OCI-LY1 (cell line): ENCODE measurements around the gene GAL3ST2.

ENCODE experiments used
- H2AFZ ChIP-seq: fragments of 200-600 bp; sonication (generic), shearing (Covaris generic); 2 replicates; pipeline ENCODE4 v1.6.0; 2014; ENCODE audit warnings: antibody characterized with exemption, mild to moderate bottlenecking, low read length
- H3F3A ChIP-seq: fragments of 200-600 bp; sonication (generic), shearing (Covaris generic); 2 replicates; pipeline ENCODE4 v1.6.0; 2014; ENCODE audit warnings: mild to moderate bottlenecking, antibody characterized with exemption, low read length, moderate library complexity; ENCODE audit not compliant: insufficient read depth
- H3K27ac ChIP-seq: fragments of 200-600 bp; sonication (generic); 2 replicates; pipeline ENCODE4 v1.5.1; 2014; ENCODE audit warnings: low read length, mixed run types, mild to moderate bottlenecking, low read depth; ENCODE audit not compliant: poor library complexity, severe bottlenecking
- H3K27me3 ChIP-seq: fragments of 200-600 bp; sonication (generic); 2 replicates; pipeline ENCODE4 v1.6.0; 2014; ENCODE audit warnings: antibody characterized with exemption, mild to moderate bottlenecking, low read length, moderate library complexity; ENCODE audit not compliant: insufficient read depth
- H3K36me3 ChIP-seq: fragments of 200-600 bp; sonication (generic); 2 replicates; pipeline ENCODE4 v1.6.1; 2014; ENCODE audit warnings: mild to moderate bottlenecking, antibody characterized with exemption, low read length, moderate library complexity, mixed read lengths; ENCODE audit not compliant: insufficient read depth
- H3K4me1 ChIP-seq: fragments of 200-600 bp; sonication (generic); 2 replicates; pipeline ENCODE4 v1.5.1; 2014; ENCODE audit warnings: mild to moderate bottlenecking, low read length, moderate library complexity; ENCODE audit not compliant: insufficient read depth, severe bottlenecking
- H3K4me2 ChIP-seq: fragments of 200-600 bp; sonication (generic), shearing (Covaris generic); 2 replicates; pipeline ENCODE4 v1.6.1; 2014; ENCODE audit warnings: low read length
- H3K4me3 ChIP-seq: fragments of 200-600 bp; sonication (generic); 2 replicates; pipeline ENCODE4 v1.5.1; 2014; ENCODE audit warnings: low read length, low read depth, mild to moderate bottlenecking, mixed read lengths; ENCODE audit not compliant: poor library complexity, severe bottlenecking
- H3K79me2 ChIP-seq: fragments of 200-600 bp; shearing (Covaris generic); 2 replicates; pipeline ENCODE4 v1.6.1; 2016; ENCODE audit warnings: mixed run types, low read length, mixed read lengths; ENCODE audit not compliant: insufficient read depth
- H3K9ac ChIP-seq: fragments of 200-600 bp; sonication (generic), shearing (Covaris generic); 2 replicates; pipeline ENCODE4 v1.6.1; 2014; ENCODE audit warnings: mild to moderate bottlenecking, low read length, mixed read lengths
- H3K9me2 ChIP-seq: fragments of 200-600 bp; sonication (generic), shearing (Covaris generic); 2 replicates; pipeline ENCODE4 v1.6.1; 2014; ENCODE audit warnings: low read depth, mild to moderate bottlenecking, low read length, mixed read lengths
- H3K9me3 ChIP-seq: fragments of 200-600 bp; shearing (Covaris generic); 2 replicates; pipeline ENCODE4 v1.6.1; 2014; ENCODE audit warnings: low read length, mixed read lengths
- H4K20me1 ChIP-seq: fragments of 200-600 bp; sonication (generic), shearing (Covaris generic); 2 replicates; pipeline ENCODE4 v1.6.0; 2016; ENCODE audit warnings: mild to moderate bottlenecking, low read length; ENCODE audit not compliant: insufficient read depth
- EZH2 ChIP-seq: fragments of 200-600 bp; sonication (generic), shearing (Covaris generic); IDR thresholded peaks from 2 replicates; pipeline ENCODE4 v1.8.0; 2017; ENCODE audit warnings: borderline replicate concordance, mixed run types, mild to moderate bottlenecking, antibody characterized with exemption, low read length, moderate library complexity, mixed read lengths
- TF ChIP-seq, protein P1 (sequence below): fragments of 200-600 bp; sonication (generic), shearing (Covaris generic); IDR thresholded peaks from 2 replicates; pipeline ENCODE4 v1.5.1; 2017; ENCODE audit warnings: mild to moderate bottlenecking, antibody characterized with exemption, low read length, moderate library complexity, mixed read lengths

GAL3ST2 gene

DNA sequence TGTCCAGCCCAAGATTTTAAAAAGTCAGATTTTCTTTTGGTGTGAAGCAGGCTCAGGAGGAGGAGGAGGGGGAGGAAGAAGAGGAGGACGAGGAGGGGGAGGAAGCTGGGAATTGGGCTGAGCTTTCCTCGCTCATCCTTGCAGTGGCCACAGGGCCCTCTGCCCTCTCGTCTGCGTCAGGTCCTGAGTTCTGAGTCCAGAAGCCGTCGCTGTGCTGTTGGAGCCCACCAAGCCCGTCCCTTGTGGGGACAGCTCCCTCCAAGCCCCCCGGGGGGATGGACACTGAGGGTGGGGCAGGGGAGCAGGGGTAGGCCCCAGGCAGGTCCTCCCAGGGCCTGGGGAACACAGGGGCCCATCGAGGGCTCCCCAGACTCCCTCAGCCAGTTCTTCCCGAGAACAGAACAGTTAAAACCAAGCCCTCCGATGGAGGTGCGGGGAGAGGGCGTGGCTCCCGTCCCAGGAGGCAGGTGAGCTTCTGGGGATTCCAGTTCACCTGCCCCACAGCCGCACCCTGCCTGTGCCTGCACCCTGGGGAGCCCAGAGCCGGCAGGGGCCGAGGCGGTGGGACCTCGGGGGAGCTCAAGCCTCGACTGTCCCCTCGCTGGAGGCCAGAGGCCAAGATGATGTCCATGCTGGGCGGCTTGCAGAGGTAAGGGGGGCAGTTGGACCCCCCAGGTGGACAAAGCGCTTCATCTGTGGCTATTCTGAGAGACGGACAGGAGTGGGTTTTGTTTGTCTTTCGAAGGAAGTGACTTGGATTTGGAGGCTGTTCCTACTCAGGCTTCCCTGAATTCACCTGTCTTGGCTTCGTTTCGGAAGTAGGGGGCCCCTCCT is at the start of gene GAL3ST2:
TSS of gene GAL3ST2 (plus strand) at position 487 of the 834 bp plus-strand sequence. CDS start at position 621, 134 bp downstream.
- Histone ChIP-seq H4K20me1 (no peaks in the 10 kb centered on the region), H3K9me3 (peaks cover 5% of the 10 kb centered on the region; the same call in 1 of the 2 replicates), H2AFZ (no peak within 1 kb of the TSS), H3K36me3 (no peaks in the 10 kb centered on the region; the same call in 1 of the 2 replicates), H3K4me3 (no peak within 1 kb of the TSS), H3K9me2 (no peaks in the 10 kb centered on the region), H3K27me3 (no peaks in the 10 kb centered on the region; the same call in none of the 2 replicates), H3K9ac (no peak within 1 kb of the TSS), H3F3A (no peaks in the 10 kb centered on the region), H3K4me1 (peaks cover 5% of the 10 kb centered on the region), H3K27ac (no peak within 1 kb of the TSS), H3K79me2 (no peaks in the 10 kb centered on the region), H3K4me2 (no peak within 1 kb of the TSS)
- TF ChIP-seq, protein P1, sequence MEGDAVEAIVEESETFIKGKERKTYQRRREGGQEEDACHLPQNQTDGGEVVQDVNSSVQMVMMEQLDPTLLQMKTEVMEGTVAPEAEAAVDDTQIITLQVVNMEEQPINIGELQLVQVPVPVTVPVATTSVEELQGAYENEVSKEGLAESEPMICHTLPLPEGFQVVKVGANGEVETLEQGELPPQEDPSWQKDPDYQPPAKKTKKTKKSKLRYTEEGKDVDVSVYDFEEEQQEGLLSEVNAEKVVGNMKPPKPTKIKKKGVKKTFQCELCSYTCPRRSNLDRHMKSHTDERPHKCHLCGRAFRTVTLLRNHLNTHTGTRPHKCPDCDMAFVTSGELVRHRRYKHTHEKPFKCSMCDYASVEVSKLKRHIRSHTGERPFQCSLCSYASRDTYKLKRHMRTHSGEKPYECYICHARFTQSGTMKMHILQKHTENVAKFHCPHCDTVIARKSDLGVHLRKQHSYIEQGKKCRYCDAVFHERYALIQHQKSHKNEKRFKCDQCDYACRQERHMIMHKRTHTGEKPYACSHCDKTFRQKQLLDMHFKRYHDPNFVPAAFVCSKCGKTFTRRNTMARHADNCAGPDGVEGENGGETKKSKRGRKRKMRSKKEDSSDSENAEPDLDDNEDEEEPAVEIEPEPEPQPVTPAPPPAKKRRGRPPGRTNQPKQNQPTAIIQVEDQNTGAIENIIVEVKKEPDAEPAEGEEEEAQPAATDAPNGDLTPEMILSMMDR: no peak
- no peak for TF ChIP-seq EZH2

DNA sequence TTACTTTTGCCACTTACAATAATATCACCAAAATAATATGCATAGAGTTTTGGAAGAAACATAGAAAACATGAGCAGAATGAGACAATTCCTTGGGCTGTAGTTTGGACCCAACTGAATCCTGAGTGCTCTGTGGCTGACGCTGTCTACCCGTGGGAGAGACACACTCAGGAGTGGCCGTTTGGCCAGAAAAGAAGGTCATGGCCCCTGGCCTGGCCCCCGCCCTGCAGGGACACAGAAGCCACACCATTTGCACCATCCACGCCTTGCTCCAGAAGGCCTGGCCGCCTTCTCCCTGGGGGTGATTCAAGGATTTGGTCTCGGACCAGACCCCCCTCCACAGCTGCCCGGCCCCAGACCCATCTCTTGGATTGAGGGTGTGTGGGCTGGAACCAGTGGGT is 48.6 kb upstream of the GAL3ST2 start:
- no peaks in the 10 kb centered on the region for H3K27me3 ChIP-seq
- H4K20me1 ChIP-seq: no peaks in the 10 kb centered on the region
- no peak overlapping the region for H3K27ac ChIP-seq
- no peaks in the 10 kb centered on the region for H3F3A ChIP-seq
- no peak overlapping the region for H3K9ac ChIP-seq
- TF ChIP-seq, protein P1: no peak
- TF ChIP-seq EZH2: no peak
- peaks cover 21% of the 10 kb centered on the region for H3K36me3 ChIP-seq
- no peak overlapping the region for H2AFZ ChIP-seq
- H3K4me3 ChIP-seq: no peak overlapping the region
- H3K79me2 ChIP-seq: no peaks in the 10 kb centered on the region
- no peak overlapping the region for H3K4me2 ChIP-seq
- H3K9me3 ChIP-seq: peaks cover 5% of the 10 kb centered on the region
- H3K4me1 ChIP-seq: peaks cover 10% of the 10 kb centered on the region
- H3K9me2 ChIP-seq: no peaks in the 10 kb centered on the region

DNA sequence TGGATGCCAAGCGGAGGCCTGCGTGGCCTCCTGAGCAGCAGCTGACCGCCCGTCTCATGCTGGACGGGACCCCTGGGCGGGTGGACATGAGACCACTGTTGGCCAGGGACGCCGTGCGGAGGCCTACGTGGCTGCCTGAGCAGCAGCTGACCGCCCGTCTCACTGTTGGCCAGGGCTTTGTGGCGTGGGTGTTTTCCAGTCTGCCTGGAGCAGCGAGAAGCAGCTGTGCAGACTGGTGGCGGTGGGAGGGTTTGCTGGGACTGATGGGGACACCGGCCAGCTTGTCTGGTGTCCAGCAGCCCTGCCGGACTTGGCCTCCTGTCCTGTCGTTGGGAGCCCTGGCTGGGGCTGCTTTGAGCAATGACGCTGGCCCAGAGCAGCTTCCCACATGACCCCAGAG is 48.0 kb upstream of the GAL3ST2 start:
- Histone ChIP-seq H3K9ac (no peak overlapping the region), H3K9me2 (no peaks in the 10 kb centered on the region), H3K36me3 (peaks cover 15% of the 10 kb centered on the region), H3K9me3 (no peaks in the 10 kb centered on the region), H3K4me2 (no peak overlapping the region), H3K4me3 (no peak overlapping the region), H3K27ac (no peak overlapping the region), H3F3A (no peaks in the 10 kb centered on the region), H3K79me2 (no peaks in the 10 kb centered on the region), H4K20me1 (no peaks in the 10 kb centered on the region), H3K27me3 (no peaks in the 10 kb centered on the region), H3K4me1 (peaks cover 10% of the 10 kb centered on the region), H2AFZ (no peak overlapping the region)
- no peak for TF ChIP-seq EZH2
- TF ChIP-seq, protein P1: no peak
